Measurements from ENCODE around the gene CRYBB2. TPM values are rescaled to one million over a fixed set of nuclear protein-coding genes. Genes with fewer than 3 reads are reported as not detected.
A peak's percentile ranks its signal among the peaks of the same experiment; 100 is the strongest.
"Not testable (repeated sequence)": the region's sequence is repeated elsewhere in the genome, so short reads cannot be mapped to it uniquely, and the experiment has no call there.

CRYBB2 gene
- total RNA-seq, 1 donor from 2014 or later, result 0.47 TPM

DNA sequence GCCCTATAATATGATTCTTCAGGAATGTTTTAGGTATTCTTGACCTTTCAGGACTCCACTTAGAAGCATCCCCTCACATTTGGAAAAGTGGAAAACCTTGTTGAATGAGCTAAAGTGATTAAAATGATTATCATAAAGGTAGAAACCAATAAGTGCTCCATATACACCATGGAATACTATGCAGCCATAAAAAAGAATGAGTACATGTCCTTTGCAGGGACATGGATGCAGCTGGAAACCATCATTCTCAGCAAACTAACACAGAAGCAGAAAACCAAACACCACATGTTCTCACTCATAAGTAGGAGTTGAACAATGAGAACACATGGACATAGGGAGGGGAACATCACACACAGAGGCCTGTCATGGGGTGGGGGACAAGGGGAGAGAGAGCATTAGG is 14.3 kb downstream of the CRYBB2 start:
- not testable (repeated sequence) for DNase-seq (ENCODE audit: low spot score)

DNA sequence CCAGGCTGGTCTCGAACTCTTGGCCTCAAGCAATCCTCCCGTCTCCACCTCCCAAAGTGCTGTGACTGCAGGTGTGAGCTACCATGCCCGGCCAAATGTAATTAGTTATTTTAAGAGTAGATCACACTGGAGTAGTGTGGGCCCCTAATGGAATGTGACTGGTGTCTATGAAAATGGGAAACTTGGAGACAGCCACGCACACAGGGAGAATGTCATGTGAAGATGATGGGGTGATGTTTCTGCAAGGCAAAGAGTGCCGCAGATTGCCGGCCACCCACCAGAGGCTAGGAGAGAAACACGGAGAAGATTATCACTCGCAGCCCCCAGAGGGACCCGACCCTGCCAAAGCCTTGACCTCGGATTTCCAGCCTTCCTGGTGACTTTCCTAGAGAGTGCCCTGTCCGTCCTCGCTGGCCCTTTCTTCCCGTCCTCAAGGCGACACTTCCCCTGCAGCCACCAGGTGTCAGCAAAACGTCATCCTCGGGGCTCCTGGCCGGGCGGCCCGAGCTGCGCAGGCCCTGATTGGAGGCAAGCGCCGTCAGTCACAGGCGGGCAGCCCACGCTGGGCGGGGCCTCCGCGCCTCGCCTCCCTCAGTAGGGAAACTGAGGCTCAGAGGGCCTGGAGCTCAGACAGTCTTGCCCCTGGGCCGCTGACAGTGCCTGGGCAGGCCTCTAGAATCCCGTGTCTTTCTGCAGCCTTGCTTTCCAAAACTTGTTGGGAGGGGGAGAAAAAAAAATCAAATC is 16.3 kb downstream of the CRYBB2 start:
- DNase-seq (ENCODE audit: low spot score), result peak; percentile 81

DNA sequence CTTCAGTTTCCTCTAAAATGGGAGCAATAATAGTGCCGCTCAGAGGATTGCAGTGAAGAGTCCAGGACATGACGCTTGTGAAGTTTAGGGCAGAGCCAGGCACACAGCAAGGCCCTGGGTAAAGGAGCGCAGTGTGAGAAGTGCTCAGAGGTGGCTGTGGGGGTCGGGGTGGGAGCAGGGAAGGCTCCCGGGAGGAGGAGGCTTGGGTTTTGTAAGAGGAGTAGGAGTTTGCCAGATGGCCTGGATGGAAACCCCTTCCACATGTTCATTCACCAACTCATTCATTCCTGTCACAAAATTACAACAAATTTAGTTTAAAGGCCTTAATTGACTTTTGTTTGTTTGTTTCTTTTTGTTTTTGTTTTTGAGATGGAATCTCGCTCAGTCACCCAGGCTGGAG is 17.0 kb downstream of the CRYBB2 start:
- DNase-seq (ENCODE audit: low spot score), result no peak

DNA sequence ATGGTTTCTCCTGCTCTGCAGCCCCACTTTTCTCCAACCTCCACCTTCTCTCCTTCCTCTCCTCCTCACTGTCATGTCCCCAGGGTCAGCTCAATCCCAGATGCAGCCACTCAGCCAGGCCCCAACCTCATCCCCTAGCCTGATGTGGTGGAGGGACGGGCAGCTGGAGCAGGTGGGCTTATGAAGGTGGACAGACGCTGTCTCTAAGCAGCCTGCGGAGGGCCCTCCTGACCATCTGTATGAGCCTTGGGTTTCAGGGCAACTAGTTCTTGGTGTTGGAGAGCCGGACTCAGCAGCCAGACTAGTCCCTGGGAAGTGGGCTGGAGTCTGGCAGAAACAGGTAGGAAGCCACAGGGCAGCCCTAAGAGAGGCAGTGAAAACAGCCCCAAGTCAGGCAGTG is 18.1 kb downstream of the CRYBB2 start:
- no peak for DNase-seq (ENCODE audit: low spot score)

DNA sequence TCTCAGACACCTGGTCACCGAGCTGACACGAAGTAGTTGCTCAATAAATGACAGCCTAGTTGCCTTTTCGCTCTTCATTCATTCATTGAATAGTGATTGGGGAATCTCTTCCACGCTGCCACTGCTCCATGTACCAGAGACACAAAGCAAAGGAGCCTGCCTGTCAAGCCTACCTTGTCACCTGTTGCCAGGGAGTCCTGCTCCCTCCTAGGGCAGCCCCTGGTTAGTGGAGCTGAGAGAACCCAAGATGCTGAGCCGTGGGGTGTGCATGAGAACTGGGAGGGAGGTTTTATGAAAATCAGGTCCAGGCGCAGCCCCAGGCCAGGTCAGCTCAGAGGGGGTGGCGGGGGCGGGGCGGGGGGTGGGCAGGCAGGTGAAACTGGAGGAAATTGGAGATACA is 18.6 kb downstream of the CRYBB2 start:
- DNase-seq (ENCODE audit: low spot score), result not testable (repeated sequence)

DNA sequence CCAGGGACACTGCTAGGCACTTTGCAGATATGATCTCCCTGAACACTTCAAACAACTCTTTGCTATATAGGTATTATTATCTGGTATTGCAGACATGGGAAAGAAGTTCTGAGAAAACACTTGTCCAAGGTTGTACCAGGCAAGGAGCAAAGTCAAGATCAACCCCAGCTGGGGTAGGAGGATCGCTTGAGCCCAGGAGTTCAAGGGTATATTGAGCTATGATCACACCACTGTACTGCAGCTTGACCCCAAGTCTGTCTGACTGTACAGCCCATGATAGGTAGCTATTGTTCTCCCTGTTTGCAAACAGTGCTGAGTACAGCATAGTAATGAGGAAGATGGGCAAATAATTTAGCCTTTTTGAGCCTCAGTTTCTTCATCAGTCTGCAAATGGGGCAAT is 35.7 kb downstream of the CRYBB2 start:
- DNase-seq (ENCODE audit: low spot score), result not testable (repeated sequence)

DNA sequence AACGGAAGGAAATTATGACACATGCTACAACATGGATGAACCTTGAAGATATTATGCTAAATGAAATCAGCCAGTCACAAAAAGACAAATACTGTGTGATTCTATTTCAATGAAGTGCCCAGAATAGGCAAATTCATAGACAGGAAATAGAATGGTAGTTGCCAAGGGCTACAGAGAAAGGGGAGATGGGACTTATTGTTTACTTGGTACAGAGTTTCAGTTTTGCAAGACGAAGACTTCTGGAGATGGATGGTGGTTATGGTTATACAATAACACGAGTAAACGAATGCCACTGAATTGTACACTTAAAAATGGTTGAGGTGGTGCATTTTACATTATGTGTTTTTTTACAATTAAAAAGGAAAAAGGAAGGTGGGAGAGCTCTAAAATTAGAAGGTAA is 48.1 kb downstream of the CRYBB2 start:
- not testable (repeated sequence) for DNase-seq (ENCODE audit: low spot score)

DNA sequence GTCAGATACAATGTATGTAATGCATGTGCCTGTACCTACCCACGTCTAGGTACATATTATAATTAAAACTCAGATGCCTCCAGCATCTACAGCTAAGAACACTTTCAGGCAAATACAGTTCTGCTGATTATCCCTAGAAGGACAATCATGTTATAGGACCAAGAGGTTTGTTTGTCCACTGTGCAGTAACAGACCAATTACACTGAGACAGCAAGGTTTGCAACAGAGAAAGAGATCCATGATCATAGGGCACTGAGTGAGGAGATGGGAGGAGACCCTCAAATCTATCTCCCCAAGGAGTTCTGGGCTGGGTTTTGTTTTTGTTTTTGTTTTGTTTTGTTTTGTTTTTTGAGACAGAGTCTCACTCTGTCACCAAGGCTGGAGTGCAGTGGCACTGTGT is 49.5 kb downstream of the CRYBB2 start:
- not testable (repeated sequence) for DNase-seq (ENCODE audit: low spot score)

DNA sequence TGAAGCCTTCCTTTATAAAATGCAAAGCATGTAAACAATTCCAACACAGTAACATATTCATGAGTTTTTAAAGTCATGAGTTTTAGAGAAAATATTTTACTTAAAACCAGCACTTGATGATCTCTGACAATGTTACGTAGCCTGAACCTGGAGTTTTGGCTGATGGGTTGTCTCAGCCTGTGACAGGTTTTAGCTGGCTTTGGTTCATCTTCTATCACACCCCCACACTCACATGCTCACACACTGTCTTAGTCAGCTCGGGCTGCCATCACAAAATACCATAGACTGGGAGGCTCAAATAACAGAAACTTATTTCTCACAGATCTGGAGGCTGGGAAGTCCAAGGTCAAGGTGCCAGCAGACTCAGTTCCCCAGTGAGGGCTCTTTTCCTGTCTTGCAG is 50.6 kb downstream of the CRYBB2 start:
- not testable (repeated sequence) for DNase-seq (ENCODE audit: low spot score)

DNA sequence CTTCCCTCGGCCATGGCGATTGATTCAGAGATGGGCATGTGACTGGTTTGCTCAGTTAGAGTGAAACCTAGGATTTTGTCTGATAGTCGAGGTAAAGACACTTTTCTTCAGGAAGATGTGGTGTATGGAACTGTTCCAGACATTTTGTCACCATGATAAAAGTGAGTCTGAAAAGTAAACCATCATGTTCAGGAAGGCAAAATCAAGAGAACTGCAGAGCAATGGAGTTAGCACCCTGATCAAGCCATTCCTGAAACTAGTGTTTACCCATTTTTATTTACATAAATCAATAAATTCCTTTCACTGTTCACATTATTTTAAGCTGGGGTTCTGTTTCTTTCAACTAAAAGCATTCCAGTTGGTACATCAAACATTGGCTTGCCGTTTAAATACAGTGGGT is 53.8 kb downstream of the CRYBB2 start:
- not testable (repeated sequence) for DNase-seq (ENCODE audit: low spot score)

DNA sequence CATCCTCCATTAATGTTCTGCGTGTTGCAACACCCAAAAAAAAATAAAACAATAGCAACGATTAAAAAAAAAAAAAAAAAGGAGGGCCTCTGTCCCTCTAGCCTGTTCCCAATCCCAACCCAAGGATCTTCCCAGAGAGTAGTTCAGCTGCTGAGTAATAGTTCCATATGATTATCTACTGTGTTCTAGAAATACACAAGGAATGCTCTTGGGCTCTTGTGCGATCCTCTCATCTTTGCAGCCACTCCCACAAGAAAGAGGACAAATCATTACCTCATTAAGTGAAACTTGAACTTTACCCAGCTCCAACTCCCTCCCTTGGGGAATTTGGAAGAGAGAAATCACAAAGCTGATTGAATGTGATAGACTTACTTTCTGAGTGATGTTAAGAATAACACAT is 54.5 kb downstream of the CRYBB2 start:
- DNase-seq (ENCODE audit: low spot score), result not testable (repeated sequence)

DNA sequence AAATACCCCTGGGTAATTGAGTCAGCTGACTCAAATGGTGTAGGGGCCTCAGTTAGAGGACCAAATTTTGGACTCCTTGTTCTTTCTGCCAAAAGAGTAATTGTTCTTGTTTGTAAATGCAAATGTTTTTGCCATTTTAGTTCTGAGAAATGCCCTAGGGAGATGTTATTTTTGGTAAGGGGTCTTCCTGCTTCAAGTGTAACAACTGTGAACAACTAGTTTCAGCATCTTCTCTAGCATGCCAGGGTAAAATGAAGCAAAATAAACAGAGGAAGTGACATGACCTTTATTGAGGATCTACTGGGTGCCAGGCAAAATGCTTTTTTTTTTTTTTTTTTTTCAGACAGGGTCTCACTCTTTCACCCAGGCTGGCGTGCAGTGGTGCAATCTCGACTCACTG is 60.7 kb downstream of the CRYBB2 start:
- DNase-seq (ENCODE audit: low spot score), result not testable (repeated sequence)

Other genes starting within 250 kb of the CRYBB2 start
- not detected for gene CRYBB3, start 19.8 kb upstream of the CRYBB2 start, total RNA-seq